Measurements from ENCODE around the gene TNFRSF11A. TPM values are rescaled to one million over a fixed set of nuclear protein-coding genes. Genes with fewer than 3 reads are reported as not detected.

The TNFRSF11A gene
- total RNA-seq, 2 donors from 2014 or later: 4.9 to 14.2 TPM

- no peak for ATAC-seq (ENCODE audit: insufficient number of reproducible peaks, low FRiP score, low read depth)
Observed at GRCh38 chr18:62369129-62369644, 44.1 kb downstream of the TNFRSF11A start.

GRCh38 chr18:62370366-62370765 lies 45.3 kb downstream of the TNFRSF11A start:
- no peaks in the 10 kb centered on the region for H3K9me3 ChIP-seq
- no peak for ATAC-seq (ENCODE audit: insufficient number of reproducible peaks, low FRiP score, low read depth)

More at GRCh38 chr18:62369129-62369644, 44.1 kb downstream of the TNFRSF11A start:
- no peak for DNase-seq (ENCODE audit: low spot score)
- Histone ChIP-seq H3K27me3 (replicated peaks; ENCODE audit: insufficient read depth) (no peaks in the 10 kb centered on the region), H3K36me3 (no peaks in the 10 kb centered on the region), H3K4me3 (no peak overlapping the region), H3K9me3 (no peaks in the 10 kb centered on the region), H3K4me1 (ENCODE audit: control insufficient read depth in 1 of 2, low read depth in 2 of 2) (no peaks in the 10 kb centered on the region), H3K27ac (no peak overlapping the region)
- no peak for TF ChIP-seq CTCF (IDR thresholded peaks at IDR 0.05)

GRCh38 chr18:62371436-62371835 lies 46.3 kb downstream of the TNFRSF11A start:
- ATAC-seq (ENCODE audit: insufficient number of reproducible peaks, low FRiP score, low read depth): no peak
- Histone ChIP-seq H3K36me3 (no peaks in the 10 kb centered on the region), H3K4me1 (ENCODE audit: control insufficient read depth in 1 of 2, low read depth in 2 of 2) (no peaks in the 10 kb centered on the region), H3K27ac (no peak overlapping the region), H3K27me3 (replicated peaks; ENCODE audit: insufficient read depth) (no peaks in the 10 kb centered on the region), H3K9me3 (no peaks in the 10 kb centered on the region), H3K4me3 (no peak overlapping the region)
- DNase-seq (ENCODE audit: low spot score): no peak
- TF ChIP-seq CTCF (IDR thresholded peaks at IDR 0.05): no peak

More at GRCh38 chr18:62370366-62370765, 45.3 kb downstream of the TNFRSF11A start:
- Histone ChIP-seq H3K36me3 (no peaks in the 10 kb centered on the region), H3K4me3 (no peak overlapping the region), H3K4me1 (ENCODE audit: control insufficient read depth in 1 of 2, low read depth in 2 of 2) (no peaks in the 10 kb centered on the region), H3K27ac (no peak overlapping the region), H3K27me3 (replicated peaks; ENCODE audit: insufficient read depth) (no peaks in the 10 kb centered on the region)
- TF ChIP-seq CTCF (IDR thresholded peaks at IDR 0.05): no peak
- DNase-seq (ENCODE audit: low spot score): no peak

- no peak for ATAC-seq (ENCODE audit: insufficient number of reproducible peaks, low FRiP score, low read depth)
- H3K4me3 ChIP-seq: no peak overlapping the region
Observed at GRCh38 chr18:62372156-62372555, 47.0 kb downstream of the TNFRSF11A start.

GRCh38 chr18:62372882-62373281 lies 47.8 kb downstream of the TNFRSF11A start:
- ATAC-seq (ENCODE audit: insufficient number of reproducible peaks, low FRiP score, low read depth): no peak
- no peak for TF ChIP-seq CTCF (IDR thresholded peaks at IDR 0.05)

More at GRCh38 chr18:62372156-62372555, 47.0 kb downstream of the TNFRSF11A start:
- no peaks in the 10 kb centered on the region for H3K36me3 ChIP-seq
- no peaks in the 10 kb centered on the region for H3K4me1 ChIP-seq (ENCODE audit: control insufficient read depth in 1 of 2, low read depth in 2 of 2)
- H3K27ac ChIP-seq: no peak overlapping the region
- no peak for DNase-seq (ENCODE audit: low spot score)
- TF ChIP-seq CTCF (IDR thresholded peaks at IDR 0.05): no peak
- no peaks in the 10 kb centered on the region for H3K9me3 ChIP-seq
- H3K27me3 ChIP-seq (replicated peaks; ENCODE audit: insufficient read depth): no peaks in the 10 kb centered on the region

More at GRCh38 chr18:62372882-62373281, 47.8 kb downstream of the TNFRSF11A start:
- Histone ChIP-seq H3K9me3 (no peaks in the 10 kb centered on the region), H3K27ac (no peak overlapping the region), H3K4me3 (no peak overlapping the region), H3K36me3 (no peaks in the 10 kb centered on the region), H3K4me1 (ENCODE audit: control insufficient read depth in 1 of 2, low read depth in 2 of 2) (no peaks in the 10 kb centered on the region), H3K27me3 (replicated peaks; ENCODE audit: insufficient read depth) (no peaks in the 10 kb centered on the region)
- no peak for DNase-seq (ENCODE audit: low spot score)
